GM19468 (cell line): ENCODE data around the gene QRICH2.
"Not testable (repeated sequence)": the region's sequence is repeated elsewhere in the genome, so short reads cannot be mapped to it uniquely, and the experiment has no call there.

Source experiments
- ATAC-seq: cut with Tn5 transposase; IDR thresholded peaks from one replicate; pipeline ENCODE4 v1.9.1; 2021; ENCODE audit warnings: mild to moderate bottlenecking, moderate library complexity, moderate number of reproducible peaks; ENCODE audit not compliant: unreplicated experiment; ENCODE audit errors: extremely low read depth

The QRICH2 gene

DNA sequence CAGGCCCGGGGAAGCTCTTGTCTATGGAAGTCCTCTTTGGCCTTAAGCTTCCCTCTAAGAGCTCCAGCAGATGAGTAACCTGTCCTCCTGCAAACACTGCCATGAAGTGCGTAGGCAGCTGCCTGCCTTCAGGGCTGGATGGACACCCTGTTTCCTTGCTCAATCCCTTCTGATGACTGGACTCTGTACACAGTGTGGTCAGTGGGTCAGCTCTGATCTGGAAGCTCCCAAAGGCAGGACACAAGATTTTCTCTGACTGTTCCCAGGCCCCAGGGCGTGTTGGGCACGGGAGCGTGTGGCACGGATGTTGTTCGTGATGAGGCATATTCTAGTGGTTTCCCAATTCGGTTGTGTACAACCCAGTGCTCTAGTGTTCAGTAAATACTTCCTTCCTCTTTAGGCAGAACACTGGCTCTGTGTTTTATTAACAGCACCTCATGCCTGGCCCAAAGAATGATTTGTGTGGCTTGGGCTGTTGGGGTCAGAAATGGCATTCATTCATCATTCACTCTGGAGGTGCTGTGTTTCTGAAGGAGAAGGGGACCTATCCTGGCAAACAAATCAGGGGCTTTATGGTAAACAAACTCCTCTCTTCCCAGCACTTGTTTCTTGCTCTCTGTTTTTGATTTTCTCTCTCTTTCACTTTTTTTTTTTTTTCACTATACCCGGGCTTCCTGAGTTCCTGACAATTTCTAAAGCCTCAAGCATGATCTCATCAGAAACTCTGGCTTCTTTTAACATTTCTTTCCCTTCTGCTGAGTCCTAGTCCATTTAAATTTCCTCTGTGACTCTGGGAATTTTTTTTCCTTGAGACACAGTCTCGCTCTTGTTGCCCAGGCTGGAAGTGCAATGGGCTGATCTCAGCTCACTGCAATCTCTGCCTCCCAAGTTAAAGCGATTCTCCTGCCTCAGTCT is 55.8 kb downstream of the QRICH2 start:
- ATAC-seq = no peak

DNA sequence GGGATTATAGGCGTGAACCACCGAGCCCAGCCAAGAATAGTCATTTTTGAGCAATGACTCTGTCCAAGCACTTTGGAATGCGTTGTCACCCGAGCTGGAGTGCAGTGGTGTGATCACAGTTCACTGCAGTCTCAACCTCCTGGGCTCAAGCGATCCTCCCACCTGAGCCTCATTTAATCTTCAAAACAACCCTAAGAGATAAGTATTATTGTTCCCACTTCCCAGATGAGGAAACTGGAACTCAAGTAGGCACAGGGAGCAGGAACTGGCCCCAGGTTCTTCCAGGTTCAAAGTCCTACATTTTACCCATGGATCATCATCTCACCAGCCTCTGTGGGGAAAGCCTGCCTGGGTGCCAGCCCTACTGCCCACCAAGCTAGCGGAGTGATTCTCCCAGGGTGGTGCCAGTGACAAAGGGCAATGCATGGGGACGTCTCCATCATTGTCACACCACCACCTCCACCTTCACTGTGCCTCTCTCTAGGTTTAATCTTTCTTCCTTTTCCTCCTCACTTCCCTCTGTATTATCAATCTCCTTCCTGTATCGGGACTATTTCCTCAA is 56.5 kb downstream of the QRICH2 start:
- no peak for ATAC-seq

DNA sequence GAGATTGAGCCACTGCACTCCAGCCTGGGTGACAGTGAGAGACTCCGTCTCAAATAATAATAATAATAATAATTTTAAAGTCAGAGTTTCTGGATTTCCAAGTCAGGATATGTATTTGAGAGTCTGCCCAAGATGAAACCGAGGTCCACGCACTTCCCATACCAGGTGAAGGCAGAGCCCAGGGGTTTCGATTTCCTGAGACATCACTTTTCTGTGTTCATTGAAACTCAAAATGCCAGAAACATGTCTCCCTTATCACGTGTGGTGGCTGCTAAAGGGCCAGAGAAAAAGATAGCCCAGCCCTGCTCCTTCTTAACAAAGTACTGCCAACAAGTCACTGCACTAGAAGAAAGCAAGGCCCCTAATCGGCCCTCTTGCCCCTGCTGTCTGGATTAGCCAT is 57.9 kb downstream of the QRICH2 start:
- no peak for ATAC-seq

- no peak for ATAC-seq
Measured at GRCh38 chr17:76248013-76248782, 59.9 kb downstream of the QRICH2 start.

DNA sequence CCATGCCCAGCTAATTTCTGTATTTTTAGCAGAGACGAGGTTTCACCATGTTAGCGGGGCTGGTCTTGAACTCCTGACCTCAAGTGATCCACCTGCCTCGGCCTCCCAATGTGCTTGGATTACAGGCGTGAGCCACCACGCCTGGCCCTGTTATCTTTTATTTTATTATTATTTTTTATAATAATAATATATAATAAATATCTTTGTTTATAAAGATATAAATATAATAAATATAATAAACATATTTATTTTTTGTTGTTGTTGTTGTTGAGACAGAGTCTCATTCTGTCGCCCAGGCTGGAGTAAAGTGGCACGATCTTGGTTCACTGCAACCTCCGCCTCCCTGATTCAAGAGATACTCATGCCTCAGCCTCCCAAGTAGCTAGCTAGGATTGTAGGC is 60.8 kb downstream of the QRICH2 start:
- no peak for ATAC-seq

- peak; percentile 84 for ATAC-seq
Measured at GRCh38 chr17:76246080-76247066, 61.7 kb downstream of the QRICH2 start.

DNA sequence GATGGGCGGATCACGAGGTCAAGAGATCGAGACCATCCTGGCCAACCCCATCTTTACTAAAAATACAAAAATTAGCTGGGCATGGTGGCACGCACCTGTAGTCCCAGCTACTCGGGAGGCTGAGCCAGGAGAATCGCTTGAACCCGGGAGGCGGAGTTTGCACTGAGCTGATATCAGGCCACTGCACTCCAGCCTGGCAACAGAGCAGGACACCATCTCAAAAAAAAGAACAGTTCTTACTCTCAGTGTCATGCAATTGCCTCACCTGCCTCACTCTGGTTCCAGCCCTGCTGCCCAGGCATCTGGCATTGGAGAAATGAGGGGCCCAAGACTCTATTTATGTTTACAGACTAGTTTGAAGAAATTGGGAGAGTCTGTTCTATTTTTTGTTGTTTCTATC is 63.4 kb downstream of the QRICH2 start:
- not testable (repeated sequence) for ATAC-seq

GRCh38 chr17:76243826-76244679 is 64.0 kb downstream of the QRICH2 start:
- ATAC-seq = no peak

- ATAC-seq = no peak
Measured at GRCh38 chr17:76241691-76242255, 66.3 kb downstream of the QRICH2 start.

DNA sequence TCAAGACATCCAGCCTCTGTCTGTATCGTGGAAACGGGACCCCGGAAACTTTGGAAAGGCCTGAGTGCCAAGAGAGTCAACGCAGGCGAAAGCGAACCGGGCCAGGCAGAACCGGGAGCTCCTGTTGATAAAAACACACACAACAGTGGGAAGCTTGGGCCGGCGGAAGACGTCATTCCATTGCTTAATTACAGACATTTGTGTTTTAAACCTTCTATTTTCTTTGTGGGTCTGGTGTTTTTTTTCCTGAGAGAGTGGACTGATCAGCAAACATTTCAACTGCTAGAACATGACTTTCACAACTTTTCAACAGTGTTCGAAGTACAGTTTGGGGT is 66.9 kb downstream of the QRICH2 start:
- ATAC-seq = no peak

- no peak for ATAC-seq
Measured at GRCh38 chr17:76240461-76241203, 67.4 kb downstream of the QRICH2 start, which contains the start of gene RNF157. Gene RNF157 (minus strand): TSS chr17:76240493. CDS start chr17:76240240, 253 bp downstream.

GRCh38 chr17:76239538-76240274 is 68.4 kb downstream of the QRICH2 start:
- ATAC-seq = no peak

DNA sequence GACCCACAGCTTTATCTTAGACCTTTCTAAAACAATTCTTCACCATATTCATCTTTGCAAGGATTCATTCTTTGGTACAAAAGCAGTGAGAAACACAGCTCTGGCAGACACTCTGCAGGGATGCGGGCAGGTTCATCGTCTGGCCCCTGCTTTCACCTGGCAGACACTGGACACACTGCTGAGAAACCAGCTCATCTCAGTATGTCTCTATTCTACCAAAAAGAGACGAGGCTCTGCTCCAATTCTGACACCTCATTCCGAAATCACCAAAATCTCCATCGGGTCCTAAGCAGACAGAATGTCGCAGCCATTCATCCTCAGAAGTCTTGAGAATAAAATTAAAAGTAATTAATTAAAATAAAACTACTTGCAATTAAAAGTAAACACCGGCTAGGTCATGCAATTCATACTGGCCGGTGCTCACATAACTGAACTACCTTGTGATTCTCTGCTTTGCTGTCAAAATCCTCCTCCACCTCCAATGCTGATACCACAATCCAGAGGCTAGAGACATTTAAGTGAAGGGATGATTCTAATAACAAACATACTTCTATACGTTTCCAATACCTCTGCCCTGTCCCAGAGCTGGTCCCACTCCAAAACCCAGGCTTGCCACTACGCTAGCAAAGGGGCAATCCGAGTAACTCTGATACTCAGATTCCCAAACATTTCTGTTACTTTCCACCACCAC is 69.1 kb downstream of the QRICH2 start:
- no peak for ATAC-seq

GRCh38 chr17:76237859-76238313 is 70.2 kb downstream of the QRICH2 start:
- ATAC-seq = no peak

GRCh38 chr17:76236603-76237002 is 71.5 kb downstream of the QRICH2 start:
- no peak for ATAC-seq

DNA sequence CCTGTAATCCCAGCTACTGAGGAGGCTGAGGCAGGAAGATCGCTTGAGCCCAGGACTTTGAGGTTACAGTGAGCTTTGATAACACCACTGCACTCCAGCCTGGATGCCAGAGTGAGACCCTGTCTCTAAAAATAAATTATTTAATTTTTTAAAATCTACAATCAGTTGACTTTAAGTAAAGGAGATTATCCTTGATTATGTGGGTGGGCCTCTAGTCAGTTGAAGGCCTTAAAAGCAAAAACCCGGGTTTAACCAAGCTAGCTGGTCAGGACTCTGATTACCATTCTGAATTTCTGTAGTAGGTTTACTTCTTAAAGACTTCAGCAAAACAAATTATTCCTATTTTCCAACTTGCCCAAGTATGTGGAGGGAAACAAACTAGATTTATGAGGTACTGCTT is 72.2 kb downstream of the QRICH2 start:
- no peak for ATAC-seq

DNA sequence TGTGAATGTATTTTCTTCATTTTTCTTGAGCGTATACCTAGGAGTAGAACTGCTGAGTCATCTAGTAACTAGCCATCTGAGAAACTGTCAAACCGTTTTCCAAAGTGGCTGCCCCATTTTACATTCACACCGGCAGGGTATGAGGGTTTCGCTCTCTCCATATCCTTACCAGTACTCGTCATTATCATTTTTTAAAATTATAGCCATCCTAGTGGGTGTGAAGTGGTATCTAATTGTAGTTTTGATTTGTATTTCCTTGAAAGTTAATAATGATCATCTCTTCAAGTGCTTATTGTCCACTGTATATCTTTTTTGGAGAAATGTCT is 73.8 kb downstream of the QRICH2 start:
- ATAC-seq = no peak
